Stimulated activated CD4-positive, alpha-beta T cell treated with anti-CD3 and anti-CD28 coated beads, Interleukin-15, amount 100 ng/mL, for 24 hours (primary cell): ENCODE results near the gene SYMPK.

Experiments
- DNase-seq: peaks from one replicate; pipeline ENCODE4 v3.0.0-alpha.2; 2020

Gene SYMPK

DNA sequence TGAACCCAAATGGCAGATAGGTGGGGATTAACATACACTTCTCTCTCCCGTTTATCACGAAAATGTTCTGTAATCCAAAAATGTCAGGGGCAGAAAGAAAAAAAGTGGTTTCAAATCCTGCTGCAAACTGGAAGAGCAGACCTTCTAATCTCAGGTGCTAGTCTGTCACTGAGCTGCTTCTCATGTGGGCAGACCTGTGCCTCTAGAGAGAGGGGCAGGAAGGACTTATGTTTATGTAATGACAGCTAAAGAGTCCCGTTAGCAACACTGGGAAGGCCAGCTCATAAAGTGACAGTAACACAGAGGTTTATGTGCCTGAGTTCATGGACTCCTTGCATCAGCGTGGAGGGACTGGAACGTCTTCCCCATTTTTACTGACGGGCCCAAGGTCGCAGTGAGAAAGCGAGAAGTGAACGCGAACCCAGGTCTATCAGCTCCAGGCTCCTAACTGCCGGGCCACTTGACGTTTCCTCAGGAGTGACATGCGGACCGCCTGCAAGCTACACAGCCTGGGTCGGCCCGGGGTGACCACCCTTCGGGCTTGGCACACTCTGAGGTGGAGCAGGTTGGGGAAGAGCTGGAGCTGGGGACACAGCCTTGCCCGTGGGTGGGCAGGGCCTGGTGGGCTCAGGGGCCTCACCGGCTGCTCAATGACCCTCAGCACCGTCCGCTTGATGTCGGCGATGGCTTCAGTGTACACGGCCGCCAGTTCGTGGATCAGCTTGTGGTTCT lies 38.2 kb downstream of the SYMPK start:
- DNase-seq, result no peak

DNA sequence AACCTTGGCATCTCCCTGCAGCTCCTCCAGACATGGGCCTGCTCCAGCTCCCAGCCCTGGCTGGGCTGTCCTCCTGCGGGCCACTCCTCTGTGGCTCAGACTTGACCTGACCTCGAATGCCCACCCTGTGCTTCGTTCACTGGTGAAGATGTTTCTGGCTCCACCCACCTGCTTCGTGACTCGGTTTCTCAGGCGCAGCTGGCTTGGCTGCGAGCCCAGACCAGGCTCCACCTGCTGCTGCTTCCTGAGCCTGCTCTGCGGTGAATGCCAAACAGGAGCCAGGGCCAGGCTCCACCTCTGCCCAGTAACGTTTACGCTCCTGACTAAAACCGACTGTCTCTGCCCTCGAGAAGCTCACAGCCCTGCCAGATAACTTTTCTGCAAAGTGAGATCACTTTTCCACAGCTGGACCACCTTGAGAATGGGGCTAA lies 38.9 kb downstream of the SYMPK start:
- DNase-seq, result no peak

DNA sequence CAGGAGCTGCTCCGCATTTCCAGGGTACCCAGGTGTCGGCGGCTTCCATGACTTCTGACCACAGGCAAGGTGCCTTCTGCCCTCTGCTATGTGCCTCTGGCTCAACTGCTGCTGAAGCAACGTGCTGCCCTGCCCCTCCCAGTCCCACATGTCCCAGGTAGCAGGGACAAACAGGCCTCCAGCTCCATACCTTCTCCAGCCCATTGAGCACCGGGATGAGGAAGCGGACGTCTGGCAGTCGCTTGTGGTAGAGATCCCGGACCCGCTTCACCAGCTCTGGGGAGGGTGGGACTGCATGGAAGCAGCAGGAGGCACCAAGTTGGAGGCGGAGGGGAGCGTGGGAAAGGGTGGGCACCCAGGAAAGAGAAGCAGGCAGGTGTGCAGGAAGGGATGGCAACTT lies 39.8 kb downstream of the SYMPK start:
- DNase-seq, result no peak

DNA sequence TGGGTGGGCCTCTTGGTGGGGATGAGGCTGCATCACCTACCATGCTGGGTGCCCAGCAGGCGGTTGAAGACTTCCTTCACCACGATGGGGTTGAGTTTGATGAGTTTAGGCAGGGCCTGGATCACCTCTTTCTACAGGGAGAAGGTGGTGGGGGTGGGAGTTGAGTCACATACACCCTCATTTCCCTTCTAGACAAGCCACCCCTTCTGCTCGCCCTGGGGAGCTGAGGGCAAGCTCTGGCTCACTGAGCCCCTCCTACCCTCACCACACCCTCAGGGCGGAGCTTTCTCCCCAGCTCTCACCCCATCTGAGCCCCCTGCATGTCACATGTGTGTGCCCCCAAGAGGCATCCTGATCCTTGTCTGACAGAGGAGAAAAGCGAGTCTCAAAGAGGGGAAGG lies 40.2 kb downstream of the SYMPK start:
- no peak for DNase-seq

DNA sequence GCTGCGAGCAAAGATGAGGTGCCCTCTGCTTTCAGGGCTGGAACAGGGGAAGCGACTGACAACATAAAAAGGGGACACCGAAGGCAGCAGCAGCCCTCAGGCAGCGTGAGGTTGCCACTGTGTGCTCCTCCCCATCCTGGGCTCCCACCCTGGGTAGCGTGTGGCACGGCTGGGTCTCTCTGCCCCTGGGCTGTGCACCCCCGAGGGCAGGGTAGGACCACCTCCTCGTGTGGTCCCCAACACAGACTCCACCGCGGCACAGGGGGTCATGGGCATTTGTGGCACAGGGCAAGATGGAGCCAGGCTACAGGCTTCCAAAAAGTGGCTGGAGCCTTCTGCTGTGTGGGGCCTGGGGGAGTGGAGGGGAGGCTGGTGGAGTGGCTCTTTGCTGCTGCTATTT lies 41.4 kb downstream of the SYMPK start:
- no peak for DNase-seq

DNA sequence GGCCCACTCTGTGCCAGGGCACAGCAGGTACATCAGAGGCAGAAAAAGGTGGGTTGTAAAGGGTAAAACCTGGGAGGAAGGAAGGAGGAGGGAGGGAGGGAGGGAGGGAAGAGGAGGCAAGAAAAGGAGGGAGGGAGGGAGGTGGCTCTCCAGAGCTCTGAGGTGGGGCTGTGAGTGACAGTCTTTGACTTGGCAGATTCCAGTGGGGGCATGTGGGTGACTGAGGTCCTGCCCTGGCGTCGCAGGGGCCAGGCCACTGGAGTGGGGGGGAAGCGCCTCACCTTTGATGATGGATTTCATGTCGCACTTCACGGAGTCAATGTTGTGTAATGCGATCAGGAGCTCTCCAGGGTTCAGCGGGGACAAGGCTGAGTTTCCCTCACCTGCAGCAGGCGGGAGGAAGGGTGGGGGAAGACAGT lies 41.8 kb downstream of the SYMPK start:
- no peak for DNase-seq

DNA sequence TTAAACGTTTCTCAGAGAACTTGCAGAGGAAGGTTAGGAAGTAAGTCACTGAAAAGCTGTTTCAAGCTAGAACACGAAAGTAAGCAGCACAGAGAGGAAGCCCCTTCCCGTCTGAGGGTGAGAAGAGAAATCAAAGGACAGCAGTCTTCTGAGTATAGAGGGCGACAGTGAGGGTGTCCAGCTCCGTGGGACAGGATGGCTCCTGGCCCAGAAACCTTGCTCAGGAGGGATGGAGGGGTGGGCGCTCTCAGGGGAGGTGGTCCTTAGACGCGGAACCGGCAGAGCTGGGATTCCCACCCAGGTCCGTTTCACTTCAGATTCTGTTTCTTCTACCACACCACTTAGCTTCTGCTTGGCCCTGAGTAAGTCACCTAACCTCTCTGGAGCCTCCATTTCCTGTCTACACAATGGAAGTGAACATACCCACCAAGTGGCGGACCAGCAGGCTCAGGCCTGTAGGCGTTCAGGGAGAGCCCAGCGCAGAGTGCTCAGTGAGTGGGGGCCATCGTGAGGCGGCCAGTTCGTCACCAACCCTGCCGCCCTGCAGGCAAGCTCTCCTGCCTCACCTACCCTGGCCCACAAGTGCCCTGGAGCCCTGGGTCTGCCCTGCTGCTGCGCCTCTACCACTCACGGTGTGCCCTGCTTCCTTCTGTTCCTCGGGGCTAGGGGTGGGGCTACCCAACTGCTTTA lies 42.4 kb downstream of the SYMPK start:
- no peak for DNase-seq

DNA sequence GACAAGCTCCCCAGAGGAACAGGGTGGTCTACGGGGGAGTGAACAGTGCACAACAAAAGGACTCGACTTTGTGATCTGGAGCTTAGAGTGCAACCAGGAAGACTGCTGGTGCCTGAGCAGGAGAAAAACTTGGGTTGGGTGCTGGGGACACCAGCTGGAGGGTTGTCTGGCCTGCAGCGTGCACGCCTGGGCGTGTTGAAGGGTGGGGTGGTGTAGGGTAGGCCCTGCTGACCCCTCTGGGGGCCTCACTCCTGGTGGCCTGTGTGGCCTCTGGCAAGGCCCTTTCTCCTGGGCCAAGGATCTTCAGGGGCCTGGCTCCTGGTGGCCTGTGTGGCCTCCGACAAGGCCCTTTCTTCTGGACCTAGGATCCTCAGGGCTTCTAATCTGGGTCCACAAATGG lies 43.2 kb downstream of the SYMPK start:
- DNase-seq, result no peak

DNA sequence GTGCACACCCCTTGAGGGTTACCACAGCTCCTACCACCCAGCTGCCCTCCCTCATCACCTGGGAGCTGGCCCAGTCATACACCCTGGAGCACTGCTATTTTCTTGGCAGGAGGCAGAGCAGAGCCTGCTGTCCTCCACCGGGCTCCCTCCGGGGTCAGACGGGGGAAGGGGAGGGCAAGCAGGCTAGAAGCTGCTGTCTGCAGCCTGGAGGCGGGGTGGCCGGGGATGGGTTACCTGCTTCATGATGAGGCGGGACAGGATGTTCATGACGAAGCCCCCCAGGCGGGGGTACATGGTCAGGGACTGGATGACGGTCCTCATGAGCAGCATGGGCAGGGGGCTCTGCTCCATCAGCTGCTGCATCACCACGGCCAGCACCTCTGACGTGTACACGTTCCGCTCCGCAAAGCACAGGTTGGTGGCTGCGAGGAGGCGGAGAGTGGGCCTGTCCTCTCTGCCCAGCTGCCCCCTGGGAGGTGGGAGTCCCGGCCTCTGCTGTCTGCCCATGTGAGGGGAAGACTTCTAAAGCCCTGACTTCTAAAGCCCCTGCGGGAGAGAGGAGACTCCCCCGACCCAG lies 45.1 kb downstream of the SYMPK start:
- DNase-seq, result no peak

DNA sequence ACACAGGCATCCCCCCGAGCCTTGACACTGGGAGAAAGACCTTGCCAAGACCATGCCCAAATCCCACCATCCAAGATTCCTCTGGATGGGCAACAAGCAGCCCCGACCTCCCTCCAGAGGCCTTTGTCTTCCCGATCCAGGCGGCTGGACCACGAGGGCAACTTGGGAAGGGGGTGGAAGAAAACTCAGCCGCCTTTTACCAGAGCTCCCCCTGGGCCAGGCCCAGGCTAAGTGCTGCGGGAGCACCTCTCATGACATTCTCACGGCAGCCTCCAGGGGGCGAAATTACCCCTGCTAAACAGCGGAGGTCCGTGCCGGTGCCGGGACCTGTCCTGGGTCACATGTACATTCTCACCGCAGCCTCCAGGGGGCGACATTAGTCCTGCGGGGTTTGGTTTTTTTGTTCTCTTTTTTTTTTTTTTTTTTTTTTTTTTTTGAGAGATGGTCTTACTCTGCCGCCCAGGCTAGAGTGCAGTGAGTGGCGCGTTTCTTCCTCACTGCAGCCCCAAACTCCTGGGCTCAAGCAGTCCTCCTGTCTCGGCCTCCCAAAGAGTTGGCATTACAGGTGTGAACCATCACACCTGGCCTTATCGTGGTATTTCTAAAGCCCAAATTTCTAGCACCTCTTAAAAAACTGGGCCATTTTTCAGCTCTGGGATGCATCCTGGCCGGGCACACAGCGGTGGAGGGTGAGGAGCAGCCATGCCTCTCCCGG lies 45.8 kb downstream of the SYMPK start:
- DNase-seq, result peak; percentile 98

DNA sequence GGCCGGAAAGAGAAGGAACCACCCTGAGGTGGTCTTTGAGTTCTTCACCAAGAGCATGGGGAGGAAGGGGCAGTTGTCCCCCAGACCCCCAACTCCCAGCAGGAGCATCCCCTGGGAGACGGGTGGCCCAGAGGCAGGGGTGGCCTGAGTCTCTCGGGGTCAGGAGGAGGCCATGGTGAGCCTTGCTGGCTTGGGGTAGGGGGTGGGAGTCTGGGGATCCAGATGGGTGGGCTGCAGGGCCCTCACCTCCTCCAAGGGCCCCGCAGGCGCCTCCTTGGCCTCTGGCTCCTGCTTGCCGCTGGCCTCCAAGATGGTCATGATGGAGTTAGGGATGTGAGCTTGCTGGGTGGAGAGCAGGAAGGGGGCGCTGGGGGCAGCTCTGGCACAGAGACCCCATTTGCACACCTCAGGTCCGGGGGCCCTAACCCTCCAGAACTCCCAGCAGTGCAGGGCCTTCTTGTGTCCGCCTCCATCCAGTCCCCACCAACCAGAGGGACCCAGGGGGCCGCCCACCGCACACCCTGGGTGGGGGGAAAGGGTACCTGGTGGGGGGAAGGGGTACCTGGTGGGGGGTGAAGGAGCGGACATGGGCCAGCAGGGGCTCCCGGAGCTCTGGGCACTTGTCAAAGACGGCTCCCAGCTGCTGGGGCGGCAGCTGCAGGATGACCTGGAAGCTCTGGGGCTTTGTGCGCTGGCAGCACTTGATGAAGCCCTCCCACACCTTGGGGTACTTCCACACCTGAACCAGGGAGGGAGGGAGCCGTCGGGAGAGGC lies 46.5 kb downstream of the SYMPK start:
- no peak for DNase-seq

DNA sequence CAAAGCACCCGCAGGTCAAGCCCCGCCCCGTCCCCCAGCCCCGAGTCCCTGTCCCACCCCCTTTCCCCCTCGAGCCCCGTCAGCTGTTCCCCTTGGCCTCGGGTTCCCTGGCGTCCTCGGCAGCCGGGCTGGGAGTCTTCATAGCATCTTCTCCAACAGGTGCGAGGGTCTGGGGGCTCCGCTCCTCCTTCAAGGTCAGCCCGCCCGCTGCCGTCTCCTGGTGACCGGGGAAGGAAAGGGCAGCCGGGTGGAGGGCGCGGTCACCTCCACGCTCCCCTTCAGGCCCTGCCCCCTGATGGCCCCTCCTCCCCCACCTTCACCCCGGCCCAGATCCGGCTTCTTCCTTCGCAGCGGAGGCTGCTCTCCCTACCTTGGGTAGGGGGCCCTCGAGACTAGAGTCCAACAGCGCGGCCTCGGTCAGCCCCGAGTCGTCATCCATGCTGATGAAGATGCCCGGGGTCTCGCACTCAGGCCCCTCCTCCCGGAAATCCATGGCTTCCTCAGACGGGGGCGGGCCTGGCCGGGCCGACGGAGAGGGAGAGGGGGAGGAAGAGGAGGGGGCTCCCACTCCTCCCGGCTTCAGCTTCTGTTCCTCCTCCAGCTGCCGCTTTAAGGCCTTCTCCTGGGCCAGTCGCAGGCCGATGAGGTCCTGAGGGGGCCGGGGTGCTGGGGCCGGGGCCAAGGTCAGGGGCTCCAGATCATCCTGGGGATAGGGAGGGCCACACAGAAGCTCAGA lies 47.3 kb downstream of the SYMPK start:
- no peak for DNase-seq

DNA sequence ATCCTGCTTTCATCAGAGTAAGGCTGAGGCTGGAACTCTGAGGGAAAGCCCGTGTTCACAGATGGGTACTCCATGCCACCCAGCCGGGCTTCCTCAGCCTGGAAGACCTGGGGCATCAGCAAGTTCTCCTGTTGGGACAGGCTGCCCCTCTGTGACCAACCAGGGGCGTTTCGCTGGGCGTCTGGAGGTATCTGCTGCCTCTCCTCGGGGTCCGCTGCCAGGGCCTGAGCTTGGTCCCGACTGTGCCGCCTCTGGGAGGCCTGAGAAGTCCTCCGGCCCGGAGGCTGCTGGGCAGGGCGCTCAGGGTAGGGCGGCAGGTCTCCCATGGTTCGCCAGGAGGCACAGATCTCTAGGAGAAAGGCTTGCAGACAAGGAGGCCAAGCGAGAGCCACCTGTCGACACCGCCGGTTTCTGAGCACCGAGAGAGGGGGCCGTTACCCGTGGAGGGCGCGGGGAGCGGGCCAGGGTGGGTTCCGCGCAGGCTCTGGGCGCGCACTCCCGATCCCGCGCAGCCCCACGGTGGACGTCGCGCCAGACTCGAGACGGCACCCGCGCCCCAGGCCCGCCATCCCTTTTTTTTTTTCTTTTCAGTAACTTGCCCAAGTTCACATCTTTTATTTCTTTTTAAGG lies 48.0 kb downstream of the SYMPK start, which contains the start of gene RSPH6A:
RSPH6A (minus strand) TSS at position 458 of the 630 bp plus-strand sequence; CDS start at position 326, 132 bp downstream.
- DNase-seq, result no peak

DNA sequence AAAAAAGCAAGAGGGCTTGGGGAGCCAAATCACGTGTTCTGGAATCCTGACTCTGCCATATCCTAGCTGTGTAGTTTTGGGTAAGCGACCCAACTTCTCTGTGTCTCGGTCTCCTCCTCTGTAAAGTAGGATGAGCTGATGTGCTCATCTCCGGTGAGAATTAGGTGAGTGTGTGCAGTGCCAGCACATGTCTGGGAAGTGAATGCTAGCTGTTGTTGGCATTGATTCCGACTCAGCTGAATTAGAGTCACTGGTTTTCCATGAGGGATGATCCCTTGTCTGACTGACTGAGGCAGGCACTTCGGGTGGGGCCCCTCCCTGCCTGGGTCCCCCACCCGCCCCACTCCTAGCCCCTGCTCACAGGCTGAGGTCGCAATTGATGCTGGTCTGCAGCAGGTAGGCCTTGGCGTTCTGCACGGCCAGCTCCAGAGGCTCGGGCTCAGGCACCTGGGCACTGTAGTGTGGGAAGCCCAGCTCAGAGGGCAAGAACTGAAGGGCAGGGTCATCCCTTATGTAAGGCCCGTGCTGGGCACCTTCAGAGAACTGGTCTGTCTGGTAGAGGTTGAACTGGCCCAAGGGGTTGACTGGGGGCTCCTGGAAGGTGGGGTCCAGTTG lies 48.7 kb downstream of the SYMPK start:
- no peak for DNase-seq

DNA sequence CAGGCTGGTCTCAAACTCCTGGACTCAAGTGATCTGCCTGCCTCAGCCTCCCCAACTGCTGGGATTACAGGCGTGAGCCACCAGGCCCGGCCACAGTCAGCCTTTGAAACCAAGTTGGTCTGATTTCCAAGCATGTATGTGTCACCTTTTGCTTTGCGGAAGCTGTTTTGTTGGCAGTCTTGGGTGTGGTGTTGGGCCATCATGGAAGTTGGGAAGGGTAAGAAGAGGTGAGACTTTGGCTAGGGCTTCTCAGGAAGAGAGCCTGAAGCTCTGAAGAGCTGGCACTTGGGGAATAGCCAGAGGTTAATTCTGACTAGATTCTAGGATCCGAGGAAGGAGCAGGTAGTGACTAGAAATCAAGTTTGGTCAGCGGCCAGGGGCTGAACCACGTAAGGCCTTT lies 50.6 kb downstream of the SYMPK start:
- DNase-seq, result no peak

DNA sequence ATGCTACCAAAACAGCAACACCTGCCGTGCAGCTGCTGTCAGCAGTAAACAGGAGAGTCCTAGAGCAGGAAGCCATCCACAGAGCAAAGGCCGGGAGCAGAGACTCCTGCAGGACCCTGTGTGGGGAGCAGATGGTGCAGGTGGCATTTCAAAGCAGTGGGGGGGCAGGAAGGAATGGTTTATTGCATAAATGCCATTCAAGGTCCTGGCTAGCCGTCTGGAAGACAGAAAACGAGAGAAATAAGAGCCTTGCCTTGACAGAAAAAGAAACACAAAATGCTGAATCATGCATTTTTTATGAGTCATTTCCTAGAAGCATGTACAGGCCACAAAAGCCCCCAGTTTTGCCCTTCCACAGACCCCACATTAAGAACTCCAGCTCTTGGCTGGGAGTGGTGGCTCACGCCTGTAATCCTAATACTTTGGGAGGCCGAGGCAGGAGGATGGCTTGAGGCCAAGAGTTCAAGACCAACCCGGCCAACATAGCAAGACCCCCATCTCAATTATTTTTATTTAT lies 53.2 kb downstream of the SYMPK start:
- no peak for DNase-seq

DNA sequence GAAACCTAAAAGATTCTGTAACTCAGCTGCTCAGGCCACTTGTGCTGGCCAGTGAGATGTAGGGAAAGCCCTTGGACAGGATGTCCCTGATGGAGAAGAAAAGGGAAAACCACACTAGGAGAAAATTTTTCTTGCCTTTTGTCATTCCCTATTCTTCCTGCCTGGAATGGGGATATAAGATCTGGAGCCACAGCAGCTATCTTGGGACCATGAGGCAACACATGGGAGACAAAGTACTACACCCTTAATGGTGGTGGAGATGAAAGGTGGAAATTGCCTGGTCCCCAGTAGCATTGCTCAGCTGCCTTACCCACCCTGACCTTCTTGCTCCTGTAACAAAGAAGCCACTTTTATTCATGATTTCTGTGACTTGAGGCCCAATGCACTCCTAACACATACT lies 57.2 kb downstream of the SYMPK start:
- no peak for DNase-seq

DNA sequence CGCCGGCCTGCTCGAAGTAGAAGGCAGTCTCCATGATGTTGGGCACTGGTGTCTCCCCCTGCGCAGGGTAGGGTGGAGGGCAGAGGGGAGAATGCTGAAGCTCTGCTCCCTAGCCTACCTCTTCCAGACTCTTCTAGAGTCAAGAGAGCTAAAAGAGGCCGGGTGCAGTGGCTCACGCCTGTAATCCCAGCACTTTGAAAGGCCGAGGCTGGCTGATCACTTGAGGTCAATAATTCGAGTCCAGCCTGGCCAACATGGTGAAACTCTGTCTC lies 58.1 kb downstream of the SYMPK start:
- no peak for DNase-seq

DNA sequence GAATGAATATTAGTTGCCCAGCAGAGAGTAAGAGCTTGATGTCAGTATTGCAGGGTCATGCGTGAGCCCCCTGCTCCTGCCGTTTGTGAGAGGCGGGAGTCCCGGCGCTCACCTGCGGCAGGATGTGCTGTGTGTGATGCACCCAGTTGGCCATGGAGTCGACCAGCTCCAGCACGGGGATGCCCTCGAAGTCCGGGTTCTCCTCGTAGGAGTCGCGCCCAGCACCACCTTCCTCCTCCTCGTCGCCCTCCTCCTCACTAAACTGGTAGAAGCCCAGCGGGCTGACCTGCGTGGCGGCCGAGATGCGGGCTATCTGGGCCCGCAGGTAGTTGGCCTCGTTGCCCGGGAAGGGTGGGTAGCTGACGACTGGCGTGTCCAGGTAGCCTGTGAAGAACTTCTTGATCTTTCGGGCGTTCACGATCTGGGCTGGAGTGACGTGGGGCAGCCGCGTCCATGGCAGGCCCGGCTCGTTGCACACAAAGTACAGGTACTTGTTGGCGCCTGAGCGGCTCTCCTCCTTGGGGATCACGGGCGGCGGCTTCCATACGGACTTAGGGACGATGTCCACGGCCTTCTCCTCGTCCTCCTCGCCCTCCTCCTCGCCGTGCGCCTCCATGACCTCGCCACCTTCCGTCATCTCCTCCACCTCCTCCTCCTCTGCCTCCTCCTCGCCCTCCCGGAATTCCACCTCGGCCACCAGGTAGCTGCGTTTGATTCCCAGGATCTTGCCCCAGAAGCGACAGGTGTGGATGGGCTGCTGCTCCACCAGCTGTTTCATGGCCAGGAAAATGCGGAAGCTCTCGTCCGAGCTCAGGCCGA lies 58.6 kb downstream of the SYMPK start:
- DNase-seq, result no peak

DNA sequence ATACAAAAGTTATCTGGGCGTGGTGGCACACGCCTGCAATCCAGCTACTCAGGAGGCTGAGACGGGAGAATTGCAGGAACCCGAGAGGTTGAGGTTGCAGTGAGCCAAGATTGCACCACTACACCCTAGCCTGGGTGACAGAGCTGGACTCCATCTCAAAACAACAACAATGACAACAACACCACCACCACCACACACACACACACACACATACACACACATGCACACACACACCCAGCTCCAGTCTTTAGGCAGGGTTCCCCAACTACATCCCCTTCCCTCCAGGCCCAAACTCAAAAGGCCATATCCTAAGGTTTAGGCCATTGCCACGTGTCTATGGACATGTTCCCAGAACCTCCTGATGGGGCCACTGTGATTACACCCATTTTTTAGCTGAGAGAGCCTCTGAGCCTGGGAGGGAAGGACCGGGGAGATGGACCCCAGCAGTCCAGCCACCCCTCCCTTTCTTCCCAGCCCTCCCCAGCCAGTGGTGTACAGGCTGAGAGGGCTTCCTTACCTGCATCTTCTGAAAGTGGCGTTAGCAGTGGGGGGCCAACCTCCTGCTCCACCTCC lies 61.3 kb downstream of the SYMPK start:
- DNase-seq, result no peak
